ENCODE data around the gene TUBGCP3. TPM values are rescaled to one million over a fixed set of nuclear protein-coding genes. Genes with fewer than 3 reads are reported as not detected.

TUBGCP3 gene
- total and polyA plus RNA-seq, 2 experiments from 2014 or later = 12.0 to 12.2 TPM

- Histone ChIP-seq H3K9me2 (ENCODE audit: insufficient read depth) (no peaks in the 10 kb centered on the region), H3K4me3 (no peak overlapping the region), H3K9ac (peak overlapping the region; percentile 24; the same call in 1 of the 2 replicates), H3K36me3 (ENCODE audit: low read depth) (no peaks in the 10 kb centered on the region), H3K79me2 (ENCODE audit: insufficient read depth) (peaks cover 99% of the 10 kb centered on the region), H3K4me1 (ENCODE audit: insufficient read depth) (peaks cover 11% of the 10 kb centered on the region; the same call in 1 of the 2 replicates), H3F3A (ENCODE audit: insufficient read depth) (no peaks in the 10 kb centered on the region), H4K20me1 (ENCODE audit: insufficient read depth) (no peaks in the 10 kb centered on the region; the same call in 1 of the 2 replicates), H3K27ac (no peak overlapping the region), H3K27me3 (replicated peaks; ENCODE audit: insufficient read depth) (no peaks in the 10 kb centered on the region), H3K4me2 (ENCODE audit: unreplicated experiment) (peak overlapping the region; percentile 32), H3K9me3 (ENCODE audit: low read depth) (no peaks in the 10 kb centered on the region), H2AFZ (peak overlapping the region; percentile 16; the same call in 1 of the 2 replicates)
- no peak for TF ChIP-seq EZH2phosphoT487 (IDR thresholded peaks at IDR 0.05; ENCODE audit: insufficient read depth, low read depth)
- TF ChIP-seq EZH2 (IDR thresholded peaks at IDR 0.05; ENCODE audit: insufficient read depth, poor library complexity, severe bottlenecking) = no peak
- DNase-seq = peak; percentile 58
- WGBS, 2 experiments (ENCODE audit: low coverage in 1 of 2, low lambda C conversion rate in 2 of 2, missing lambda C conversion rate in 2 of 2) = 41 to 43% methylated on average over 5 of the region's 5 CpGs
- in situ Hi-C loops (cut with MboI) = no loop called here
Observed at GRCh38 chr13:112575675-112576074, 12.3 kb downstream of the TUBGCP3 start.

DNA sequence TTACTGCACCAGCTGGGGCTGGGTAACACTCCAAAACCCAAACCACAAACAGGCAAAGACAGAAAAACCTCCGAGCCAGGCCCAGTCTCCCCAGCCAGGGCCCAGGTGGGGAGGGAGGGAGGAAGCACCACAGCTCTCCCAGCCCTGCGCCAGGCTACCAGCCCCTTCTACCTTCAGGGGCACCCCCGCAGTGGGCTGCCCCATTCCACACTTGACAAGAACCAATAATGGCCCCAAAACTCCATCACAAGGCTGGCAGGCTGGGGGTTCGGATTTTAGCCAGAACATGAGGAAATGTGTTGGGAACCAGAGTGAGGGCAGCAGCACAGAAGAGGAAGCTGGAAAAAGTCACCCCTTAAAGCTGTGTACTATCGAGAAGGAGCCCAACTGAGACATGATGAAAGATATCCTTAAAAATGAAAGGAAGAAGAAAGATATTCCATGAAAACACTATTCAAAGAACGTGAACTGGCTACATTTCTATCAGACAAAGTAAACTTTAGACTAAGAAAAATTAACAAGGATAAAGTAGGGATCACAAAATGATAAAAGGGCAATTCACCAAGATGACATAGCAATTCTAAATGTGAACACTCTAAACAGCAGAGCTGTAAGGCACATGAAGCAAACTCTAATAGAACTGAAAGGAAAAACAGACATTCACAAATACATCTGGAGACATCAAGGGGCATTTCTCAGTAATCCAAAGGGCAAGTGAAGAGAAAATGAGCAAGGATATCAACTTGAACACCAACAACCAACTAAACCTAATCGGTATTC, 12.9 kb downstream of the TUBGCP3 start:
- in situ Hi-C loops (cut with MboI) = no loop called here
- H3K27me3 ChIP-seq (replicated peaks; ENCODE audit: insufficient read depth) = no peaks in the 10 kb centered on the region
- WGBS, 2 experiments (ENCODE audit: low coverage in 1 of 2, low lambda C conversion rate in 2 of 2, missing lambda C conversion rate in 2 of 2) = 53 to 55% methylated on average over 7 of the region's 7 CpGs
- peaks cover 11% of the 10 kb centered on the region; the same call in 1 of the 2 replicates for H3K4me1 ChIP-seq (ENCODE audit: insufficient read depth)
- H3K4me2 ChIP-seq (ENCODE audit: unreplicated experiment) = peak overlapping the region; percentile 32
- H3K9me2 ChIP-seq (ENCODE audit: insufficient read depth) = no peaks in the 10 kb centered on the region
- peak overlapping the region; percentile 16; the same call in 1 of the 2 replicates for H2AFZ ChIP-seq
- peaks cover 97% of the 10 kb centered on the region for H3K79me2 ChIP-seq (ENCODE audit: insufficient read depth)
- H3F3A ChIP-seq (ENCODE audit: insufficient read depth) = no peaks in the 10 kb centered on the region
- H3K9ac ChIP-seq = peak overlapping the region; percentile 24; the same call in 1 of the 2 replicates
- DNase-seq = peak; percentile 24
- no peaks in the 10 kb centered on the region; the same call in 1 of the 2 replicates for H4K20me1 ChIP-seq (ENCODE audit: insufficient read depth)
- no peaks in the 10 kb centered on the region for H3K9me3 ChIP-seq (ENCODE audit: low read depth)
- H3K27ac ChIP-seq = no peak overlapping the region
- no peak overlapping the region for H3K4me3 ChIP-seq
- TF ChIP-seq EZH2 (IDR thresholded peaks at IDR 0.05; ENCODE audit: insufficient read depth, poor library complexity, severe bottlenecking) = no peak
- H3K36me3 ChIP-seq (ENCODE audit: low read depth) = no peaks in the 10 kb centered on the region

DNA sequence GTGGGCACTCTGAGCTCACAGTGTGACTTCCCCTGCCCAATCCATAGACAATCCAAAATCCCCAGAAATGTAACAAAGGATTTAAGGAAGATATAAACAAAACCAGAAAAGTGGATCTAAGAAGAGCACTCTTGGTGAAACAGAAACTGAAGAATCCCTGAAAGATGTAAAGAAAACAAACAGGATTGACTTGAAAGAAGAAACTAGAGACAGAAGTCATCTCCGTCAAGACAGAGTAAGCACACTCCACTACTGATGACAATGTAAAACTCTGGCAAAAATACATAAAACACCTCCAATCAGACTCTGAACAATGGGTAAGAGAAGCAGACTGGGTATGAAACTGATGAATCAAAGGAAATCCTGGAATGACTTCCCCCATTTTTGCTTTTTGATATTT, 13.5 kb downstream of the TUBGCP3 start:
- no peaks in the 10 kb centered on the region for H3K36me3 ChIP-seq (ENCODE audit: low read depth)
- H3K27ac ChIP-seq = no peak overlapping the region
- no peak overlapping the region for H2AFZ ChIP-seq
- TF ChIP-seq EZH2 (IDR thresholded peaks at IDR 0.05; ENCODE audit: insufficient read depth, poor library complexity, severe bottlenecking) (no peak), EZH2phosphoT487 (IDR thresholded peaks at IDR 0.05; ENCODE audit: insufficient read depth, low read depth) (no peak)
- H3K4me2 ChIP-seq (ENCODE audit: unreplicated experiment) = no peak overlapping the region
- no peak for DNase-seq
- in situ Hi-C loops (cut with MboI) = no loop called here
- no peaks in the 10 kb centered on the region for H3K27me3 ChIP-seq (replicated peaks; ENCODE audit: insufficient read depth)
- no peaks in the 10 kb centered on the region for H3F3A ChIP-seq (ENCODE audit: insufficient read depth)
- peaks cover 11% of the 10 kb centered on the region; the same call in 1 of the 2 replicates for H3K4me1 ChIP-seq (ENCODE audit: insufficient read depth)
- H3K9me2 ChIP-seq (ENCODE audit: insufficient read depth) = no peaks in the 10 kb centered on the region
- no peak overlapping the region for H3K4me3 ChIP-seq
- H3K79me2 ChIP-seq (ENCODE audit: insufficient read depth) = peaks cover 97% of the 10 kb centered on the region
- H3K9ac ChIP-seq = no peak overlapping the region
- no peaks in the 10 kb centered on the region for H3K9me3 ChIP-seq (ENCODE audit: low read depth)
- WGBS, 2 experiments (ENCODE audit: low coverage in 1 of 2, low lambda C conversion rate in 2 of 2, missing lambda C conversion rate in 2 of 2) = 100% methylated on average over 1 of the region's 1 CpG
- no peaks in the 10 kb centered on the region; the same call in 1 of the 2 replicates for H4K20me1 ChIP-seq (ENCODE audit: insufficient read depth)

GRCh38 chr13:112573710-112574109, 14.2 kb downstream of the TUBGCP3 start:
- in situ Hi-C loops (cut with MboI) = no loop called here
- WGBS, 2 experiments (ENCODE audit: low coverage in 1 of 2, low lambda C conversion rate in 2 of 2, missing lambda C conversion rate in 2 of 2) = 80 to 85% methylated on average over 2 of the region's 2 CpGs
- H3K9me2 ChIP-seq (ENCODE audit: insufficient read depth) = no peaks in the 10 kb centered on the region
- no peak for DNase-seq
- no peak overlapping the region for H3K27ac ChIP-seq
- peaks cover 97% of the 10 kb centered on the region for H3K79me2 ChIP-seq (ENCODE audit: insufficient read depth)
- H3K27me3 ChIP-seq (replicated peaks; ENCODE audit: insufficient read depth) = no peaks in the 10 kb centered on the region
- no peak overlapping the region for H3K9ac ChIP-seq
- no peak for TF ChIP-seq EZH2phosphoT487 (IDR thresholded peaks at IDR 0.05; ENCODE audit: insufficient read depth, low read depth)
- no peak for TF ChIP-seq EZH2 (IDR thresholded peaks at IDR 0.05; ENCODE audit: insufficient read depth, poor library complexity, severe bottlenecking)
- H3K9me3 ChIP-seq (ENCODE audit: low read depth) = no peaks in the 10 kb centered on the region
- 0 out of 2 replicates have a peak, but pooled peaks cover under 1% of the 10 kb centered on the region for H3K36me3 ChIP-seq (ENCODE audit: low read depth)
- no peak overlapping the region for H3K4me3 ChIP-seq
- H3K4me1 ChIP-seq (ENCODE audit: insufficient read depth) = peaks cover 11% of the 10 kb centered on the region; the same call in 1 of the 2 replicates
- H2AFZ ChIP-seq = no peak overlapping the region
- no peak overlapping the region for H3K4me2 ChIP-seq (ENCODE audit: unreplicated experiment)
- no peaks in the 10 kb centered on the region; the same call in 1 of the 2 replicates for H4K20me1 ChIP-seq (ENCODE audit: insufficient read depth)
- H3F3A ChIP-seq (ENCODE audit: insufficient read depth) = no peaks in the 10 kb centered on the region
